K562 (cell line): ENCODE data around the gene XRCC5.

Source experiments
- ARID2 ChIP-seq: fragments of 450-650 bp; IDR thresholded peaks from 2 replicates; pipeline ENCODE4 v1.6.1; 2017; ENCODE audit warnings: antibody characterized with exemption, mild to moderate bottlenecking
- CBX1 ChIP-seq: sonication (generic); IDR thresholded peaks from 2 replicates; pipeline ENCODE4 v1.6.1; 2016; ENCODE audit warnings: antibody characterized with exemption, low read depth, mild to moderate bottlenecking
- E2F4 ChIP-seq: sonication (generic); formaldehyde crosslinking; IDR thresholded peaks from 2 replicates; pipeline ENCODE4 v1.8.0; 2022; ENCODE audit warnings: mild to moderate bottlenecking, low read depth, missing genetic modification reagents
- GTF2F1 ChIP-seq: IDR thresholded peaks from 2 replicates; pipeline ENCODE4 v1.6.1; 2011; ENCODE audit warnings: low read depth, low read length, improper control_type of control experiment
- KDM2B ChIP-seq: fragments of 250-450 bp; sonication (Bioruptor Pico); IDR thresholded peaks from 2 replicates; pipeline ENCODE4 v1.8.0; 2021; ENCODE audit warnings: mild to moderate bottlenecking, moderate library complexity
- KLF6 ChIP-seq: fragments of 250-450 bp; sonication (Bioruptor Pico); IDR thresholded peaks from 2 replicates; pipeline ENCODE4 v1.4.0; 2020; ENCODE audit warnings: mild to moderate bottlenecking, moderate library complexity, borderline replicate concordance
- MXI1 ChIP-seq: IDR thresholded peaks from 2 replicates; pipeline ENCODE4 v1.6.1; 2011; ENCODE audit warnings: low read depth, mild to moderate bottlenecking, improper control_type of control experiment, low read length
- NCOA6 ChIP-seq: fragments of 450-650 bp; IDR thresholded peaks from 2 replicates; pipeline ENCODE4 v1.6.1; 2017; ENCODE audit warnings: mild to moderate bottlenecking
- SMARCA4 ChIP-seq: fragments of 450-650 bp; IDR thresholded peaks from 2 replicates; pipeline ENCODE4 v1.6.1; 2016
- TCFL5 ChIP-seq: fragments of 250-450 bp; sonication (Bioruptor Pico); conservative IDR thresholded peaks from 2 replicates; pipeline ENCODE4 v1.6.1; 2021; ENCODE audit warnings: mild to moderate bottlenecking, moderate library complexity, matching md5 sums
- ZFP91 ChIP-seq: sonication (generic); formaldehyde crosslinking; IDR thresholded peaks from 2 replicates; pipeline ENCODE4 v1.8.0; 2022; ENCODE audit warnings: mild to moderate bottlenecking, missing genetic modification reagents
- TF ChIP-seq, protein P1 (sequence below): sonication (generic); formaldehyde crosslinking; IDR thresholded peaks from 2 replicates; pipeline ENCODE4 v1.8.0; 2023; ENCODE audit warnings: mild to moderate bottlenecking, missing genetic modification reagents
- TF ChIP-seq, protein P2 (sequence below), 3 experiments: IDR thresholded peaks in 2 of 3; conservative IDR thresholded peaks in 1 of 3; 2 replicates each; pipeline ENCODE4 v1.5.1; 2011 to 2012; ENCODE audit warnings: low read length in 3 of 3, mild to moderate bottlenecking in 3 of 3, control low read depth in 2 of 3, improper control_type of control experiment in 1 of 3, inconsistent platforms in 1 of 3, low read depth in 1 of 3, mixed read lengths in 1 of 3, moderate library complexity in 1 of 3; ENCODE audit not compliant: insufficient read depth in 2 of 3
- TF ChIP-seq, protein P3 (sequence below): sonication (generic); formaldehyde crosslinking; IDR thresholded peaks from 2 replicates; pipeline ENCODE4 v1.8.0; 2023; ENCODE audit warnings: missing genetic modification reagents, mild to moderate bottlenecking, borderline replicate concordance

DNA sequence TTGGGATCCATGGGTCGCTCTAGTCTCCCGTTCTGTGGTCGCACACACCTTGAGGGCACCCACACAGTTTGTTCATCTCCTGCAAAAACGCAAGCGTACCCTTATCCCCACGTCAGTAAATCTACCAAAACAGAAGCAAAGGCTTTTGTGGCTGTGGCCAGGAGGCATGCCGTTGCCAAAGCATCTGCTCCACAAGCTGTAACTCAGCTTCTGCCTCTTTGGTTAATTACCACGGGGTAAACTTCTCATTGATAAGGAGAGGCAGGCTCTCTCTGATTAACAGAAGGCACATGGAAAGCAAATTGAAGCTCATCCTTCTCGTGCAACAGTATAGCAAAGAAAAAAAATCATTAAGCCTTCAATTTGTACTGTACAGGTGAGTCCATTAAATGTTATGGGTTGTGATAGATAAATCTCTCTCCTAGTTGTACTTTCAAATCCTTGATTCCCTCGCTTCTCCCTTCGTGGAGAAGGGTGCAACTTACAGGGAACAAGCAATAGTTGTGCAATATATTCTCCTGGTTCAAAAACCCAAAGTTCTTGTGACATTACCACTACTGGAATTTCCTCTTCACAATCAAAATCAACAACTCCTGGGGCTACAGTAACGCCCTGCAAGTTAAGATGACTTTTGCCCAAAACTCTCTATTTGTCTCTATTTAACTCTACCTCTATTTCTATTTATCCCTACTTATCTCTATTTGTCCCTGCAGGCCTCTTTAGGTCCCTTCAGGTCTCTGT lies 37.9 kb upstream of the XRCC5 start:
- no peak for TF ChIP-seq SMARCA4
- TF ChIP-seq KLF6: no peak
- TF ChIP-seq, protein P1, sequence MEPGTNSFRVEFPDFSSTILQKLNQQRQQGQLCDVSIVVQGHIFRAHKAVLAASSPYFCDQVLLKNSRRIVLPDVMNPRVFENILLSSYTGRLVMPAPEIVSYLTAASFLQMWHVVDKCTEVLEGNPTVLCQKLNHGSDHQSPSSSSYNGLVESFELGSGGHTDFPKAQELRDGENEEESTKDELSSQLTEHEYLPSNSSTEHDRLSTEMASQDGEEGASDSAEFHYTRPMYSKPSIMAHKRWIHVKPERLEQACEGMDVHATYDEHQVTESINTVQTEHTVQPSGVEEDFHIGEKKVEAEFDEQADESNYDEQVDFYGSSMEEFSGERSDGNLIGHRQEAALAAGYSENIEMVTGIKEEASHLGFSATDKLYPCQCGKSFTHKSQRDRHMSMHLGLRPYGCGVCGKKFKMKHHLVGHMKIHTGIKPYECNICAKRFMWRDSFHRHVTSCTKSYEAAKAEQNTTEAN (CRISPR knock-in tag): no peak
- no peak for TF ChIP-seq E2F4 (CRISPR knock-in tag)
- no peak for TF ChIP-seq ARID2
- no peak for TF ChIP-seq GTF2F1
- TF ChIP-seq ZFP91: no peak
- no peak for TF ChIP-seq TCFL5 (CRISPR knock-in tag)
- no peak for TF ChIP-seq CBX1
- no peak for TF ChIP-seq MXI1
- TF ChIP-seq, protein P2, sequence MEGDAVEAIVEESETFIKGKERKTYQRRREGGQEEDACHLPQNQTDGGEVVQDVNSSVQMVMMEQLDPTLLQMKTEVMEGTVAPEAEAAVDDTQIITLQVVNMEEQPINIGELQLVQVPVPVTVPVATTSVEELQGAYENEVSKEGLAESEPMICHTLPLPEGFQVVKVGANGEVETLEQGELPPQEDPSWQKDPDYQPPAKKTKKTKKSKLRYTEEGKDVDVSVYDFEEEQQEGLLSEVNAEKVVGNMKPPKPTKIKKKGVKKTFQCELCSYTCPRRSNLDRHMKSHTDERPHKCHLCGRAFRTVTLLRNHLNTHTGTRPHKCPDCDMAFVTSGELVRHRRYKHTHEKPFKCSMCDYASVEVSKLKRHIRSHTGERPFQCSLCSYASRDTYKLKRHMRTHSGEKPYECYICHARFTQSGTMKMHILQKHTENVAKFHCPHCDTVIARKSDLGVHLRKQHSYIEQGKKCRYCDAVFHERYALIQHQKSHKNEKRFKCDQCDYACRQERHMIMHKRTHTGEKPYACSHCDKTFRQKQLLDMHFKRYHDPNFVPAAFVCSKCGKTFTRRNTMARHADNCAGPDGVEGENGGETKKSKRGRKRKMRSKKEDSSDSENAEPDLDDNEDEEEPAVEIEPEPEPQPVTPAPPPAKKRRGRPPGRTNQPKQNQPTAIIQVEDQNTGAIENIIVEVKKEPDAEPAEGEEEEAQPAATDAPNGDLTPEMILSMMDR (IDR thresholded peaks at IDR 0.05 in 2 of 3, conservative IDR thresholded peaks at IDR 0.05 in 1 of 3; ENCODE audit: insufficient read depth in 2 of 3, low read depth in 1 of 3, low read length in 3 of 3): no peak
- no peak for TF ChIP-seq NCOA6
- no peak for TF ChIP-seq KDM2B (CRISPR knock-in tag)
- TF ChIP-seq, protein P3, sequence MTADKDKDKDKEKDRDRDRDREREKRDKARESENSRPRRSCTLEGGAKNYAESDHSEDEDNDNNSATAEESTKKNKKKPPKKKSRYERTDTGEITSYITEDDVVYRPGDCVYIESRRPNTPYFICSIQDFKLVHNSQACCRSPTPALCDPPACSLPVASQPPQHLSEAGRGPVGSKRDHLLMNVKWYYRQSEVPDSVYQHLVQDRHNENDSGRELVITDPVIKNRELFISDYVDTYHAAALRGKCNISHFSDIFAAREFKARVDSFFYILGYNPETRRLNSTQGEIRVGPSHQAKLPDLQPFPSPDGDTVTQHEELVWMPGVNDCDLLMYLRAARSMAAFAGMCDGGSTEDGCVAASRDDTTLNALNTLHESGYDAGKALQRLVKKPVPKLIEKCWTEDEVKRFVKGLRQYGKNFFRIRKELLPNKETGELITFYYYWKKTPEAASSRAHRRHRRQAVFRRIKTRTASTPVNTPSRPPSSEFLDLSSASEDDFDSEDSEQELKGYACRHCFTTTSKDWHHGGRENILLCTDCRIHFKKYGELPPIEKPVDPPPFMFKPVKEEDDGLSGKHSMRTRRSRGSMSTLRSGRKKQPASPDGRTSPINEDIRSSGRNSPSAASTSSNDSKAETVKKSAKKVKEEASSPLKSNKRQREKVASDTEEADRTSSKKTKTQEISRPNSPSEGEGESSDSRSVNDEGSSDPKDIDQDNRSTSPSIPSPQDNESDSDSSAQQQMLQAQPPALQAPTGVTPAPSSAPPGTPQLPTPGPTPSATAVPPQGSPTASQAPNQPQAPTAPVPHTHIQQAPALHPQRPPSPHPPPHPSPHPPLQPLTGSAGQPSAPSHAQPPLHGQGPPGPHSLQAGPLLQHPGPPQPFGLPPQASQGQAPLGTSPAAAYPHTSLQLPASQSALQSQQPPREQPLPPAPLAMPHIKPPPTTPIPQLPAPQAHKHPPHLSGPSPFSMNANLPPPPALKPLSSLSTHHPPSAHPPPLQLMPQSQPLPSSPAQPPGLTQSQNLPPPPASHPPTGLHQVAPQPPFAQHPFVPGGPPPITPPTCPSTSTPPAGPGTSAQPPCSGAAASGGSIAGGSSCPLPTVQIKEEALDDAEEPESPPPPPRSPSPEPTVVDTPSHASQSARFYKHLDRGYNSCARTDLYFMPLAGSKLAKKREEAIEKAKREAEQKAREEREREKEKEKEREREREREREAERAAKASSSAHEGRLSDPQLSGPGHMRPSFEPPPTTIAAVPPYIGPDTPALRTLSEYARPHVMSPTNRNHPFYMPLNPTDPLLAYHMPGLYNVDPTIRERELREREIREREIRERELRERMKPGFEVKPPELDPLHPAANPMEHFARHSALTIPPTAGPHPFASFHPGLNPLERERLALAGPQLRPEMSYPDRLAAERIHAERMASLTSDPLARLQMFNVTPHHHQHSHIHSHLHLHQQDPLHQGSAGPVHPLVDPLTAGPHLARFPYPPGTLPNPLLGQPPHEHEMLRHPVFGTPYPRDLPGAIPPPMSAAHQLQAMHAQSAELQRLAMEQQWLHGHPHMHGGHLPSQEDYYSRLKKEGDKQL (CRISPR knock-in tag): no peak
